Measurements from ENCODE around the gene KIRREL3. TPM values are rescaled to one million over a fixed set of nuclear protein-coding genes. Genes with fewer than 3 reads are reported as not detected.

Gene KIRREL3
- polyA plus RNA-seq, 1 donor (not counting 4 experiments of a cell fraction or from before 2014, with no cell fraction given) = 0.04 TPM

- Histone ChIP-seq H3K4me2 (ENCODE audit: control insufficient read depth, extremely low read depth, insufficient read depth, low read depth, low read length) (no peak overlapping the region), H3K27ac (ENCODE audit: control insufficient read depth, insufficient read depth, low read length) (no peak overlapping the region), H3K27me3 (ENCODE audit: control insufficient read depth, extremely low read depth, insufficient read depth, low read length) (no peaks in the 10 kb centered on the region), H2AFZ (ENCODE audit: control insufficient read depth, low read length) (no peak overlapping the region), H3K79me2 (ENCODE audit: control insufficient read depth, insufficient read depth, low read length) (no peaks in the 10 kb centered on the region), H3K9ac (ENCODE audit: control insufficient read depth, extremely low read depth, insufficient read depth, low read length) (no peak overlapping the region), H3K4me1 (ENCODE audit: control insufficient read depth, extremely low read depth, insufficient read depth, low read length) (no peaks in the 10 kb centered on the region), H3K9me1 (ENCODE audit: control insufficient read depth, extremely low read depth, insufficient read depth, low read length) (no peaks in the 10 kb centered on the region), H3K36me3 (ENCODE audit: control insufficient read depth in 2 of 2, extremely low read depth in 1 of 2, insufficient read depth in 2 of 2, low read length in 2 of 2) (no peaks in the 10 kb centered on the region), H4K20me1 (ENCODE audit: control insufficient read depth, extremely low read depth, insufficient read depth, low read length) (no peaks in the 10 kb centered on the region), H3K9me3 (ENCODE audit: control insufficient read depth, low read depth, low read length) (no peaks in the 10 kb centered on the region), H3K4me3 (ENCODE audit: control insufficient read depth in 2 of 3, extremely low read depth in 1 of 3, insufficient read depth in 2 of 3, low read depth in 1 of 3, low read length in 3 of 3) (no peak overlapping the region)
- FAIRE-seq = no peak
- TF ChIP-seq CTCF (optimal IDR thresholded peaks at IDR 0.05 in 1 of 3, IDR thresholded peaks at IDR 0.05 in 1 of 3, conservative IDR thresholded peaks at IDR 0.05 in 1 of 3; ENCODE audit: extremely low read depth in 1 of 3, insufficient read depth in 2 of 3, low read length in 3 of 3) = no peak
- TF ChIP-seq EZH2 (IDR thresholded peaks at IDR 0.05; ENCODE audit: low read length) = no peak
- dilution Hi-C loops (cut with MboI; ENCODE audit: extremely low pct_ligation_motif_present, low sequenced_read_pairs) = no loop called here
- no peak for DNase-seq (ENCODE audit: low read depth, low spot score)
Observed at GRCh38 chr11:126720539-126721235, 279.9 kb downstream of the KIRREL3 start.

- H3K9me1 ChIP-seq (ENCODE audit: control insufficient read depth, extremely low read depth, insufficient read depth, low read length) = no peaks in the 10 kb centered on the region
- H3K4me3 ChIP-seq (ENCODE audit: control insufficient read depth in 2 of 3, extremely low read depth in 1 of 3, insufficient read depth in 2 of 3, low read depth in 1 of 3, low read length in 3 of 3) = no peak overlapping the region
- no peaks in the 10 kb centered on the region for H3K36me3 ChIP-seq (ENCODE audit: control insufficient read depth in 2 of 2, extremely low read depth in 1 of 2, insufficient read depth in 2 of 2, low read length in 2 of 2)
- H3K27me3 ChIP-seq (ENCODE audit: control insufficient read depth, extremely low read depth, insufficient read depth, low read length) = no peaks in the 10 kb centered on the region
- no peak for FAIRE-seq
- dilution Hi-C loops (cut with MboI; ENCODE audit: extremely low pct_ligation_motif_present, low sequenced_read_pairs) = no loop called here
- no peak overlapping the region for H3K9ac ChIP-seq (ENCODE audit: control insufficient read depth, extremely low read depth, insufficient read depth, low read length)
- no peaks in the 10 kb centered on the region for H4K20me1 ChIP-seq (ENCODE audit: control insufficient read depth, extremely low read depth, insufficient read depth, low read length)
- no peaks in the 10 kb centered on the region for H3K4me1 ChIP-seq (ENCODE audit: control insufficient read depth, extremely low read depth, insufficient read depth, low read length)
- no peak overlapping the region for H3K27ac ChIP-seq (ENCODE audit: control insufficient read depth, insufficient read depth, low read length)
- H3K79me2 ChIP-seq (ENCODE audit: control insufficient read depth, insufficient read depth, low read length) = no peaks in the 10 kb centered on the region
- no peak overlapping the region for H3K4me2 ChIP-seq (ENCODE audit: control insufficient read depth, extremely low read depth, insufficient read depth, low read depth, low read length)
- H2AFZ ChIP-seq (ENCODE audit: control insufficient read depth, low read length) = no peak overlapping the region
- TF ChIP-seq CTCF (optimal IDR thresholded peaks at IDR 0.05 in 1 of 3, IDR thresholded peaks at IDR 0.05 in 1 of 3, conservative IDR thresholded peaks at IDR 0.05 in 1 of 3; ENCODE audit: extremely low read depth in 1 of 3, insufficient read depth in 2 of 3, low read length in 3 of 3) = no peak
- TF ChIP-seq EZH2 (IDR thresholded peaks at IDR 0.05; ENCODE audit: low read length) = no peak
- no peaks in the 10 kb centered on the region for H3K9me3 ChIP-seq (ENCODE audit: control insufficient read depth, low read depth, low read length)
- DNase-seq (ENCODE audit: low read depth, low spot score) = no peak
Observed at GRCh38 chr11:126719740-126720139, 280.8 kb downstream of the KIRREL3 start.
